Common myeloid progenitor, CD34-positive (primary cell): ENCODE measurements around the gene BMPER.

Experiments
- CTCF ChIA-PET: fragments of 350-600 bp; sonication (Branson Sonifier 250); formaldehyde crosslinking; loops from one replicate; lab custom pipeline; 2021; ENCODE audit warnings: antibody characterized with exemption; lab: Charles Lee
- POLR2A ChIA-PET: fragments of 350-600 bp; sonication (Branson Sonifier 250); formaldehyde crosslinking; loops from one replicate; lab custom pipeline; 2021; ENCODE audit warnings: antibody characterized with exemption; lab: Charles Lee
- DNase-seq, 3 donors: peaks; one replicate each; pipeline versions ENCODE4 v3.0.0 to v3.0.0-alpha.2; 2013
- H3K27ac ChIP-seq, 2 experiments: 1 replicate in 1 of 2; 2 replicates in 1 of 2; pipeline ENCODE4 v1.7.0; 2013; ENCODE audit warnings: inconsistent platforms in 2 of 2, low read length in 2 of 2, mild to moderate bottlenecking in 2 of 2, low read depth in 1 of 2, moderate library complexity in 1 of 2; ENCODE audit not compliant: severe bottlenecking in 2 of 2, insufficient read depth in 1 of 2, poor library complexity in 1 of 2
- H3K27me3 ChIP-seq, 5 experiments: replicated peaks in 2 of 5; 1 replicate in 3 of 5; 2 replicates in 2 of 5; pipeline versions ENCODE4 v1.6.1 to v1.7.0; 2013; ENCODE audit warnings: low read length in 4 of 5, mild to moderate bottlenecking in 2 of 5, moderate library complexity in 2 of 5, inconsistent platforms in 1 of 5; ENCODE audit not compliant: insufficient read depth in 5 of 5, control insufficient read depth in 4 of 5
- H3K36me3 ChIP-seq, 4 experiments: 1 replicate in 2 of 4; 2 replicates in 2 of 4; pipeline versions ENCODE4 v1.6.1 to v1.7.0; 2013; ENCODE audit warnings: low read length in 3 of 4, control low read depth in 1 of 4, mild to moderate bottlenecking in 1 of 4; ENCODE audit not compliant: control insufficient read depth in 4 of 4, insufficient read depth in 4 of 4
- H3K4me1 ChIP-seq, 4 experiments: 1 replicate in 3 of 4; 2 replicates in 1 of 4; pipeline versions ENCODE4 v1.6.1 to v1.7.1; 2013; ENCODE audit warnings: low read length in 3 of 4, mild to moderate bottlenecking in 3 of 4, control low read depth in 1 of 4, inconsistent platforms in 1 of 4, moderate library complexity in 1 of 4; ENCODE audit not compliant: control insufficient read depth in 4 of 4, insufficient read depth in 4 of 4; ENCODE audit errors: control extremely low read depth in 1 of 4
- H3K4me3 ChIP-seq, 7 experiments: 1 replicate in 4 of 7; 2 replicates in 3 of 7; pipeline versions ENCODE4 v1.5.1 to v1.7.0; 2013; ENCODE audit warnings: mild to moderate bottlenecking in 7 of 7, low read length in 6 of 7, moderate library complexity in 6 of 7, inconsistent platforms in 2 of 7, low read depth in 2 of 7, control low read depth in 1 of 7; ENCODE audit not compliant: insufficient read depth in 4 of 7, control insufficient read depth in 1 of 7; ENCODE audit errors: extremely low read depth in 1 of 7
- H3K9me3 ChIP-seq, 5 experiments: 1 replicate in 4 of 5; 2 replicates in 1 of 5; pipeline versions ENCODE4 v1.6.1 to v1.7.1; 2013; ENCODE audit warnings: low read length in 4 of 5, mild to moderate bottlenecking in 2 of 5, inconsistent platforms in 1 of 5, low read depth in 1 of 5, moderate library complexity in 1 of 5; ENCODE audit not compliant: control insufficient read depth in 4 of 5, insufficient read depth in 2 of 5; ENCODE audit errors: control extremely low read depth in 1 of 5
- WGBS: methylation state at CpG from one replicate; pipeline ENCODE4 v1.1.5; 2013; ENCODE audit not compliant: insufficient coverage; 5-methylcytosine and 5-hydroxymethylcytosine counted together

Gene BMPER

GRCh38 chr7:33909755-33910154, 4.4 kb downstream of the BMPER start:
- DNase-seq, result no peak
- Histone ChIP-seq H3K9me3 (no peaks in the 10 kb centered on the region), H3K27ac (no peak overlapping the region), H3K36me3 (no peaks in the 10 kb centered on the region), H3K4me3 (no peak overlapping the region), H3K27me3 (peaks cover 14 to 48% (median 23%) of the 10 kb centered on the region in 5 experiments), H3K4me1 (peaks cover 0 to 7% (median 3%) of the 10 kb centered on the region in 4 experiments)
- POLR2A ChIA-PET, result no interaction called here
- CTCF ChIA-PET, result interaction anchor here (1.1 to 1.9 kb wide), 5 partner anchors 14 to 154 kb away, joined by 3 to 6 read pairs (median 5); no protein-coding TSS in a partner anchor
- WGBS, result 100% methylated on average over 1 of the region's 2 CpGs

- no peak for DNase-seq
- Histone ChIP-seq H3K27ac (no peak overlapping the region), H3K4me1 (no peaks in the 10 kb centered on the region), H3K4me3 (no peak overlapping the region), H3K9me3 (no peaks in the 10 kb centered on the region), H3K27me3 (peaks cover 11 to 39% (median 23%) of the 10 kb centered on the region in 5 experiments), H3K36me3 (no peaks in the 10 kb centered on the region)
- ChIA-PET POLR2A (no interaction called here), CTCF (no interaction called here)
- no CpG with 5 or more reads among the region's 2 CpGs for WGBS
Measured at GRCh38 chr7:33910756-33911155, 5.4 kb downstream of the BMPER start.

GRCh38 chr7:33916357-33917081, 11.2 kb downstream of the BMPER start:
- Histone ChIP-seq H3K4me1 (no peaks in the 10 kb centered on the region), H3K27ac (no peak overlapping the region), H3K36me3 (no peaks in the 10 kb centered on the region), H3K9me3 (no peaks in the 10 kb centered on the region), H3K27me3 (peaks cover 0 to 5% (median 3%) of the 10 kb centered on the region in 5 experiments), H3K4me3 (no peak overlapping the region)
- ChIA-PET POLR2A (no interaction called here), CTCF (interaction anchor here (0.8 to 2.9 kb wide), 4 partner anchors 9 to 20 kb away, joined by 3 to 7 read pairs (median 6); no protein-coding TSS in a partner anchor)
- no peak for DNase-seq
- 88% methylated on average over 1 of the region's 5 CpGs for WGBS

- Histone ChIP-seq H3K4me3 (no peak overlapping the region), H3K27me3 (peaks cover 0 to 8% (median 3%) of the 10 kb centered on the region in 5 experiments), H3K9me3 (no peaks in the 10 kb centered on the region), H3K36me3 (no peaks in the 10 kb centered on the region), H3K27ac (no peak overlapping the region), H3K4me1 (no peaks in the 10 kb centered on the region)
- ChIA-PET CTCF (interaction anchor here (2.9 kb wide), 1 partner anchor 15 kb away, joined by 7 read pairs; no protein-coding TSS in a partner anchor), POLR2A (no interaction called here)
- no CpG with 5 or more reads among the region's 3 CpGs for WGBS
- DNase-seq, result no peak
Measured at GRCh38 chr7:33917661-33918060, 12.3 kb downstream of the BMPER start.

- Histone ChIP-seq H3K27ac (no peak overlapping the region), H3K27me3 (peaks cover 0 to 10% (median 3%) of the 10 kb centered on the region in 5 experiments), H3K36me3 (no peaks in the 10 kb centered on the region), H3K9me3 (no peaks in the 10 kb centered on the region), H3K4me3 (no peak overlapping the region), H3K4me1 (no peaks in the 10 kb centered on the region)
- peak in 2 of 3 donors; percentile 18 to 34 for DNase-seq
- ChIA-PET POLR2A (no interaction called here), CTCF (interaction anchor here (2.9 kb wide), 1 partner anchor 14 kb away, joined by 7 read pairs; no protein-coding TSS in a partner anchor)
- WGBS, result 80% methylated on average over 2 of the region's 3 CpGs
Measured at GRCh38 chr7:33918438-33919143, 13.3 kb downstream of the BMPER start.

GRCh38 chr7:33919449-33919848, 14.1 kb downstream of the BMPER start:
- POLR2A ChIA-PET, result no interaction called here
- CTCF ChIA-PET, result interaction anchor here (2.9 kb wide), 1 partner anchor 13 kb away, joined by 7 read pairs; no protein-coding TSS in a partner anchor
- Histone ChIP-seq H3K27me3 (peaks cover 0 to 13% (median 3%) of the 10 kb centered on the region in 5 experiments), H3K4me1 (no peaks in the 10 kb centered on the region), H3K27ac (no peak overlapping the region), H3K4me3 (no peak overlapping the region), H3K36me3 (no peaks in the 10 kb centered on the region), H3K9me3 (no peaks in the 10 kb centered on the region)
- no peak for DNase-seq
